Measurements from ENCODE around the gene SRPRB.

DNA sequence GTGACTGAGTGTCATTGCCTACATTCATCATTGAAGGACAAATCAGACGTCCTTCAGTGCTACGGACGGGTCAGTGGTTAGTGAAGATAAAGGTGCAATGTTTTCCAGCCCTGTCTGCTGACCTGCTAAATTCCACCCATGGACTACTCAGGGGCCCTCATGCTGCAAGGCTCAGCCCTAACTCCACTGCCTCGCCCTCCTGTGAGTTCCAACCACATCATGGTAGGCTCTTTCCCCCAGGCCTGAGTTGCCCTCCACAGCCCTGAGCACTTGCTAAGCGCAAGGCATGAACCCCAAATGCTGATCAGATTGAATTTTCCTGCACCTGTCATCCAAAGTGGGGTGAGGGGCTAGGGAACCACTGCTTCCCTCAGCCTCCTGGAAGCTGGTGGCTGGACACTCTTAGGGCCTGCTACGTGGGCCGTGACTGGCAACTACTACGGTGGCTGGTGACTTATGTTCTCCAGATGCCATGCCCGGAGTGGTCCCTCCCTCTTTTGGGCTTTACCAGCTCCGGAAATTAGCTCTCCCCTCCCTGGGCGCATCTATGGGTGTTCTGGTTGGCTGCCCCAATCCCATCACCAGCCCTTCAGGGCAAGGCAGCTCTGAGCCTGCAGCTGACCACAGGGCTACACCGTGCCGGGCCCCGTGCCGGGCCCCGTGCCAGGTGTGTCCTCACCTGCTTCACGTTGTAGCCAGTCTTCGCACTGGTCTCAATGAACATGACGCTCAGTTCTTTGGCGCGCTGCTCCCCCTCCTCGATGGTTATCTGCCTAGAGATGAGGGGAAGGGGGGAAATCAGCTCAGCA, 32.1 kb downstream of the SRPRB start:
- TF ChIP-seq CTCF (IDR thresholded peaks at IDR 0.05; ENCODE audit: low read depth, low read length): no peak
- TF ChIP-seq EZH2phosphoT487 (IDR thresholded peaks at IDR 0.05; ENCODE audit: low read depth): no peak

Measured in OCI-LY3 (cell line).